ENCODE data around the gene OR11G2.
"Not testable (repeated sequence)": the region's sequence is repeated elsewhere in the genome, so short reads cannot be mapped to it uniquely, and the experiment has no call there.

The OR11G2 gene

DNA sequence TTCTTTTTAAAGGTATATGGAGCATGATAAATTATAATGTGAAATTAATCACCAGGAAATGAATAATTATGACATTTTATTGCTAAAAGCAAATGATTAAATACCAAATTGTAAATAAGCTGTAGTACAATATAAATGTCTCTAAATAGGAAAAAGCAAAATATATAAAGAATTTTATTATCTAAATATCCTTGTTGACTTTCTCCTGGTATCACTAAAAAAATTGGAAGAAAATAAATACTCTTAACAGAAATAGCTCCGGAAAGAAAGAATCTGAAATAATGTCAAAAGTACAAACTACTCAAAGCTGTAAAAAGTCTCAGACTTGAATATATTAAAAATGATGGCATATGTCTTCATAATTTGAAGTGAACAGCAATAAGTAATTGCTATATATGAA lies 38.0 kb downstream of the OR11G2 start, which contains the start of gene OR11H7:
OR11H7 (plus strand) TSS at position 301 of the 400 bp plus-strand sequence.
- H3K4me2 ChIP-seq (ENCODE audit: low read length): no peak within 1 kb of the TSS
- H3K79me2 ChIP-seq (ENCODE audit: control insufficient read depth, low read length): no peaks in the 10 kb centered on the region
- H3K9me3 ChIP-seq (ENCODE audit: control insufficient read depth, insufficient read depth, low read length): no peaks in the 10 kb centered on the region
- no peaks in the 10 kb centered on the region; the same call in 1 of the 2 replicates for H3K9me2 ChIP-seq (replicated peaks; ENCODE audit: control insufficient read depth, low read length)
- no peaks in the 10 kb centered on the region for H3K4me1 ChIP-seq (ENCODE audit: control insufficient read depth, low read length)
- no peak within 1 kb of the TSS for H3K4me3 ChIP-seq (ENCODE audit: low read length)
- no peak for TF ChIP-seq EZH2phosphoT487 (IDR thresholded peaks at IDR 0.05; ENCODE audit: borderline replicate concordance, low read length)
- TF ChIP-seq, protein P1, sequence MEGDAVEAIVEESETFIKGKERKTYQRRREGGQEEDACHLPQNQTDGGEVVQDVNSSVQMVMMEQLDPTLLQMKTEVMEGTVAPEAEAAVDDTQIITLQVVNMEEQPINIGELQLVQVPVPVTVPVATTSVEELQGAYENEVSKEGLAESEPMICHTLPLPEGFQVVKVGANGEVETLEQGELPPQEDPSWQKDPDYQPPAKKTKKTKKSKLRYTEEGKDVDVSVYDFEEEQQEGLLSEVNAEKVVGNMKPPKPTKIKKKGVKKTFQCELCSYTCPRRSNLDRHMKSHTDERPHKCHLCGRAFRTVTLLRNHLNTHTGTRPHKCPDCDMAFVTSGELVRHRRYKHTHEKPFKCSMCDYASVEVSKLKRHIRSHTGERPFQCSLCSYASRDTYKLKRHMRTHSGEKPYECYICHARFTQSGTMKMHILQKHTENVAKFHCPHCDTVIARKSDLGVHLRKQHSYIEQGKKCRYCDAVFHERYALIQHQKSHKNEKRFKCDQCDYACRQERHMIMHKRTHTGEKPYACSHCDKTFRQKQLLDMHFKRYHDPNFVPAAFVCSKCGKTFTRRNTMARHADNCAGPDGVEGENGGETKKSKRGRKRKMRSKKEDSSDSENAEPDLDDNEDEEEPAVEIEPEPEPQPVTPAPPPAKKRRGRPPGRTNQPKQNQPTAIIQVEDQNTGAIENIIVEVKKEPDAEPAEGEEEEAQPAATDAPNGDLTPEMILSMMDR (IDR thresholded peaks at IDR 0.05; ENCODE audit: low read depth, low read length, poor library complexity, severe bottlenecking): no peak
- no peak within 1 kb of the TSS for H3K27ac ChIP-seq (ENCODE audit: low read depth, low read length)
- H4K20me1 ChIP-seq (ENCODE audit: control insufficient read depth, insufficient read depth, low read depth, low read length): no peaks in the 10 kb centered on the region
- no peaks in the 10 kb centered on the region for H3K27me3 ChIP-seq (ENCODE audit: control insufficient read depth, low read length)
- H3K36me3 ChIP-seq (ENCODE audit: control insufficient read depth, low read length): no peaks in the 10 kb centered on the region
- no peaks in the 10 kb centered on the region for H3F3A ChIP-seq (ENCODE audit: control insufficient read depth, insufficient read depth)

GRCh38 chr14:20235415-20235814 lies 44.7 kb downstream of the OR11G2 start:
- not testable (repeated sequence) for H3K9me2 ChIP-seq (replicated peaks; ENCODE audit: control insufficient read depth, low read length); H3K4me3 ChIP-seq (ENCODE audit: low read length); H3K79me2 ChIP-seq (ENCODE audit: control insufficient read depth, low read length); H3K9me3 ChIP-seq (ENCODE audit: control insufficient read depth, insufficient read depth, low read length); H3K27ac ChIP-seq (ENCODE audit: low read depth, low read length); H3K27me3 ChIP-seq (ENCODE audit: control insufficient read depth, low read length); H3F3A ChIP-seq (ENCODE audit: control insufficient read depth, insufficient read depth); H3K4me1 ChIP-seq (ENCODE audit: control insufficient read depth, low read length); H3K4me2 ChIP-seq (ENCODE audit: low read length); H3K36me3 ChIP-seq (ENCODE audit: control insufficient read depth, low read length); H4K20me1 ChIP-seq (ENCODE audit: control insufficient read depth, insufficient read depth, low read depth, low read length)

- Histone ChIP-seq H3K9me3 (ENCODE audit: control insufficient read depth, insufficient read depth, low read length) (no peaks in the 10 kb centered on the region), H3K27me3 (ENCODE audit: control insufficient read depth, low read length) (no peaks in the 10 kb centered on the region), H3K79me2 (ENCODE audit: control insufficient read depth, low read length) (no peaks in the 10 kb centered on the region), H3K4me1 (ENCODE audit: control insufficient read depth, low read length) (no peaks in the 10 kb centered on the region), H3K4me2 (ENCODE audit: low read length) (no peak overlapping the region), H3K4me3 (ENCODE audit: low read length) (no peak overlapping the region), H3F3A (ENCODE audit: control insufficient read depth, insufficient read depth) (no peaks in the 10 kb centered on the region), H3K9me2 (replicated peaks; ENCODE audit: control insufficient read depth, low read length) (no peaks in the 10 kb centered on the region), H3K36me3 (ENCODE audit: control insufficient read depth, low read length) (no peaks in the 10 kb centered on the region), H4K20me1 (ENCODE audit: control insufficient read depth, insufficient read depth, low read depth, low read length) (no peaks in the 10 kb centered on the region), H3K27ac (ENCODE audit: low read depth, low read length) (no peak overlapping the region)
- no peak for TF ChIP-seq EZH2phosphoT487 (IDR thresholded peaks at IDR 0.05; ENCODE audit: borderline replicate concordance, low read length)
- TF ChIP-seq, protein P1 (IDR thresholded peaks at IDR 0.05; ENCODE audit: low read depth, low read length, poor library complexity, severe bottlenecking): peak; percentile 40
Measured at GRCh38 chr14:20247646-20248246, 57.0 kb downstream of the OR11G2 start.
